Non-pigmented ciliary epithelial cell (primary cell): Measurements from ENCODE around the gene FKRP.
"Not testable (repeated sequence)": the region's sequence is repeated elsewhere in the genome, so short reads cannot be mapped to it uniquely, and the experiment has no call there.

Experiments
- DNase-seq: peaks from one replicate; pipeline ENCODE4 v3.0.0-alpha.2; 2010; ENCODE audit warnings: low read depth

FKRP gene

GRCh38 chr19:46759817-46760333, 14.0 kb downstream of the FKRP start:
- DNase-seq = no peak

GRCh38 chr19:46760363-46760762, 14.5 kb downstream of the FKRP start:
- no peak for DNase-seq

- DNase-seq = not testable (repeated sequence)
Measured at GRCh38 chr19:46760897-46761296, 15.0 kb downstream of the FKRP start.

- no peak for DNase-seq
Measured at GRCh38 chr19:46761418-46761831, 15.6 kb downstream of the FKRP start.

GRCh38 chr19:46762245-46762890, 16.5 kb downstream of the FKRP start:
- no peak for DNase-seq

GRCh38 chr19:46764817-46765291, 19.0 kb downstream of the FKRP start:
- no peak for DNase-seq

- DNase-seq = no peak
Measured at GRCh38 chr19:46766569-46767317, 20.9 kb downstream of the FKRP start.

GRCh38 chr19:46768746-46769145, 22.9 kb downstream of the FKRP start:
- DNase-seq = not testable (repeated sequence)

GRCh38 chr19:46772170-46773017, 26.5 kb downstream of the FKRP start:
- no peak for DNase-seq

GRCh38 chr19:46773018-46773399, 27.2 kb downstream of the FKRP start:
- no peak for DNase-seq

GRCh38 chr19:46775642-46776258, 29.9 kb downstream of the FKRP start:
- no peak for DNase-seq

GRCh38 chr19:46776927-46777911, 31.4 kb downstream of the FKRP start:
- DNase-seq = no peak

GRCh38 chr19:46777956-46778645, 32.2 kb downstream of the FKRP start:
- DNase-seq = not testable (repeated sequence)

GRCh38 chr19:46782355-46783019, 36.6 kb downstream of the FKRP start:
- no peak for DNase-seq

GRCh38 chr19:46783670-46784069, 37.8 kb downstream of the FKRP start:
- DNase-seq = no peak

GRCh38 chr19:46784262-46785053, 38.6 kb downstream of the FKRP start:
- DNase-seq = no peak

GRCh38 chr19:46785054-46785979, 39.5 kb downstream of the FKRP start:
- no peak for DNase-seq

GRCh38 chr19:46785980-46786235, 40.1 kb downstream of the FKRP start:
- DNase-seq = no peak
